Suppressor macrophage treated with lipopolysaccharide for 4 hours (primary cell): ENCODE measurements around the gene TEAD1.

Experiments
- DNase-seq: peaks from one replicate; pipeline ENCODE4 v3.0.0-alpha.2; 2020

The TEAD1 gene

DNA sequence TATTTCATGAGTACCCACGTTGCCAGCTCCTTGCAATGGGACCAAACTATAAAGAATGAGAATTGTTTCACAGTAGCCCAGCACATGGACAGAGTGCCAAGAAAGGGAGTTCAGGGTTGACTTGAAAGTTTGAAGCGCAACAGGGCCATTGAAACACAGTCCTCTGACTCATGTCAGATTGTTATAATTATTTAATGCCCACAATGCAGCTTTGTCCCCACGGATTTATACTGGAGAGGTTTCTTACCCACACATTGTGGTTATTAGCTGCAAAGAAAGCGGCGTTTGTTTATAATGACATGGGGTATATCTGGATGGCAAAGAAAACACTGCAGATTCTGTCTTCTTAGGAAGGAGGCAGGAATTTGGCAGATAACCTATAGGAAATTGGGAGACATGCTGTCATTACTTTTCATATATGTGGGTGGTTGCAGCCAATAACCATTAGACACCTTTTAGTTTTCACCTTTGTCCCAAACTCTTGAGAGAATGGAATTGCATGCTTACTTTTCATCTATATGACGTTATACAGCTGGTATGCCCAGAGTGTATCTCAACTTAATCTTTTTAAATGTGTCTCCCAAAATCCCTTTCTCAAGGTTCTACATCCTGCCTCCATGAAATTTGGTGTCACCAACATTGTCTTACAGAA, 143.6 kb downstream of the TEAD1 start:
- no peak for DNase-seq

DNA sequence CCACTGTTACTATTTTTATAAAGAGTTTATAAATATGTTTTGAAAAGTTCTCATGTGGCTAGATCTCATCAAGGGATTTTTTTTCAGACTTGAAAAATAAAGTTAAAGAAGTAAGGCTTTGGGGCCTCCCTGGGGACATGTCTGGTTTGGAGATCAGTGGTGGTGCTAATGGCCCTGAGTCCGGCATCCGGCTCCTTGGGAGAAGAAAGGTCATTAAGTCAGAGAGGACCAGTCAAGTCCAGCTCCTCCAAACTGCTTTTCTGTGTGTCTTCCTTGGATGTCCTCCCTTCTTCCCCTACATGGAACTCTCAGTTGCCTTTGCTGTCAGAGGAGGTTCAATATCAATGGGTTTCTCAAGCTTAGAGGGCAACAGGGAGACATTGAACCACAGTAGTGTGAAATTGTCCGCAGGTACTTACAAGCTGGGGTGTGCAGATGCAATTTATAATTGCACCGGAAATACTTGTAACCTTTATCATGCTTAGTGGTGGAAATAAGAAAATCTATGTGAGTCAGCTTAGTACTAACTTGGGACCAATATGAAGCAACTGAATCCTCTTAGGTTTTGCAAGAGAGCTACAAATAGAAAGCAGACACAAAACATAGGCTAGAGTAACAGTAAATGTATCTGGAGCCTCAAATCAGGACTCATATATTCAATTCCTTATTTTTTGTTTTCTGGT, 144.3 kb downstream of the TEAD1 start:
- DNase-seq: no peak

DNA sequence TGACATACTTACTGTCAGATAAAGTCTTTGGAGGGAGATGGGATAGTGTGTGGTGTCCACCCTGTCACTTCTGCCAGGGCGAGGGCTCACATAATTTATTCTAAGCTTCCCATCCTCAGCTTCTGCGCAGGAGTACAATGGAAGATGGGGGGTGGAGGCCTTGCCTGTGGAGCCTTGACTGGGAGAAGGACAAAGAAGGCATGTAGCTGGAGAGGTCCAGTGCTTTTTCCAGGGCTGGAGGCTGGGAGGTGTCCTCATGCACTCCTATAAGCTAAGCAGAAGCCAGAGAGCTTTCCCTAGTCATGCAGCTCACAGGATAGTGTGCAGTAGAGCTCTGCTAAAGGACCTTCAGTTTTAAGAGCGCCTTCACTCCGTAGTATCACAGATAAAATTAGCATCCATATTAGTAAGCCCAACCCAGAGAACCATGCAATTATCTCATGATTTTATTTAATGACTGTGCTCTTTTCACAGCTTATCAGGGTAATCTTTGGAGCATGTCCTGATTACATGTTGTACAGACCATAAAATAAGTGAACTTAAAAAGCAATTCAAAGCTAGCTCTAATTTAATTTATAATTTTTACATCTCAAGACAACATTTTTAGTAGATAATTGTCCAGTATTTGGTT, 148.3 kb downstream of the TEAD1 start:
- no peak for DNase-seq

DNA sequence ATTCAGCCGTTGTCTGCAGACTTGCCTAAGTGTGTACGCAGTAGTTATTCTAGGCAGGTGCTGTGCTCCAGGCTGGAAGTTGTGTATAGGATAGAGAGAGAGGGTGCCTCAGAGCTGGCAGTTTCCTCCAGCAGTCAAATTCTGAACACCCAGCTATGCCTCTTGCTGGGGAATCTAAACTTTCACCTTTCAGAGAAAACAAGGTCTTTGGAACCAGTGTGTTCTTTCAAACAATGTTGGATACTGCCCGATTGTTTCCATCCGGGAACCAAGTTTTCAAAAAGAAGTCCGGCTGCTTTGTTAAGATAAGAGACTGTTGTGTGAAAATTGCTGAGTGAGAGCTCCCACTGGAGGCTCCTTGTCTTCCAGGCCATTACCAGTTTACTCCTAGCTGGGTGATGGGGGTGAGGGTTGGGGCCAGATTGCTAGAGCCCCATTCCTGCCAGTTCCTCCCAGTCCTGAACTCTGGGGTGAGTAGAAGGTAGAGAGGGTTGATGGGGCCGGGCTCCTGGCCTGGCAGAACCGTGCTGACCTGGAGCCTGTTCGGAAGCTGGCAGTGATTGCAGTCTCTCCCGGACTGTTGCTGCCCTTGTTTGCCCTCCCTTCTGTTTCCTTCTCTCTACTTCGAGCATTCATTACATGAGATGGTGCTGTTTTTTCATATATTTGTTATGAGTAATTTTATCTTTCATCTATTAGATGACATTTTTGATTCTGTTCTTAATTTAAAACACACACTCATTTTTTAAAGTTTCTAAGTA, 150.2 kb downstream of the TEAD1 start:
- DNase-seq: no peak

DNA sequence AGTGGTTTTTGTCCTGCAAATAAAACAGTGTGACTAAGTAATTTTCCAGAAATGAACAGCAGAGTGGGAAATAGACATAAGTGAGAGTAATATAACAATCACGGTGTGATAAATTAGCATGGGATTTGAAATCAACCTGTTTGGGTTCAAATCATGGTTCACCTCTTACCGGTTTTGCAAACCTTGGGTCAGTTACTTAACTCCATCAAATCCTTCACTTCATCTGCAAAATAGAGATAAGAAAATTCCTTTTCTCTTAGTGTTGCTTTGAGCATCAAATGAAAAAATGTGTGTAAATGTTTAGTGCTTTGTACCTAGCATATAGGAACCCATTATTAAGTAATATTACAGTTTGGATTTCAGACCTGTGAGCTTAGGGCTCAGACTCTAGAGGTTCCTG, 152.2 kb downstream of the TEAD1 start:
- DNase-seq: no peak

DNA sequence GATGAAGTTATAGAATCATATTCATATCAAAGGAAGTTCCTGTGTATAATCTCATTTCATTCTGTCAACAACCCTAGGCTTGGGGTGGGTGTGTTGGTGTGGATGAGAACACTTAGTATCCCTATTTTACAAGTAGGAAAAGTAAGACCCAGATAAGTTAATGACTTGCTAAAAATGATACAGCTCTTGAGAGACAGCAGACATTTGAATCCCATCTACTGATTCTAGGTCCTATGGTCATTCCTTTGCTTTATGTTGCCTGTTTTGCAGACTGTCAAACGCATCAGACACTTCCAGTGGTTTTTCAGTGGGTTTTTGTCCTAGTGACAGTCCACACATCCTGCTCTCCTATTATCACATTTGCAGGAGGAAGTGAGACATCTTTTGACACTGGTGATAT, 153.1 kb downstream of the TEAD1 start:
- no peak for DNase-seq

DNA sequence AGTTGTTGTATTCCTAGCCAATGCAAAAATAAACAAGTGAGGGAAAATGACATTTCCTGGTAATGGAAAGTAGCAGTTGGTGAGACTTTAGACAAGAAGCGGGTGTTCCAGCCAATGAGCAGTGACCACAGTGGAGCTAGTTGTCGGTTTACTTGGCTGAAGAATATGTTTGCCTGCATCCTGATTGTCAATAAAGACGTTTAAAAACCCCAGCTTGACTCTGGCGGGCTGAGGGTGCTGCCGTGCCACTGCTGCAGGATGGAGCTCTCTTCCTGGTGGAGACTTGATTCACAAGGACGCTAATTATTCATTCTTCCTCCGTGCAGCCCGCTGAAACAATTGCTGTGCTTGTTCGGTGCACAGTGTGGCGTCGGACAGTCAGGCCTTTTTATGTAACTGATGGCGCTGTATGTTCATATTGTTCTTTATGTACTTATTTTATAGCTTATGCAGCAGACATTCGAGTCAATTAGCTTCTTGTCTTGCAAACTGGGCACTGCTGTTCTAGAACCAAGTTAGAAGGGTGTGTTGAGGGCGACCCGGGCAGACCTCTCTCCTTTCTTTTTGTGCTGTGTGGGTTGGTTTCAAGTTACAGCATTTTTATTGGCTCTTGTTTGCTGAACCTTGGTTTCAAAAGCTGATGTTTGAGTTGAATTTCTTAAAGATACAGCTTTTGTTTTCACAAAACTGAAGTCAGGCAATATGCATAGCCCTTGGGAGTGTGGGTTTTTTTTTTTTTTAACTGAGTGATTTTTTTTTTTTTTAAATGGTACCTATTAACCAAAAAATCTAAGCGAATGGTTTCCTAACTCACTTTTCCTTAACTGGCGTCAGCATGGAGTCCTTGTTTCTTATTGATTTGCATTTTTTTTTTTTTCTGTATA, 153.9 kb downstream of the TEAD1 start:
- DNase-seq: no peak

DNA sequence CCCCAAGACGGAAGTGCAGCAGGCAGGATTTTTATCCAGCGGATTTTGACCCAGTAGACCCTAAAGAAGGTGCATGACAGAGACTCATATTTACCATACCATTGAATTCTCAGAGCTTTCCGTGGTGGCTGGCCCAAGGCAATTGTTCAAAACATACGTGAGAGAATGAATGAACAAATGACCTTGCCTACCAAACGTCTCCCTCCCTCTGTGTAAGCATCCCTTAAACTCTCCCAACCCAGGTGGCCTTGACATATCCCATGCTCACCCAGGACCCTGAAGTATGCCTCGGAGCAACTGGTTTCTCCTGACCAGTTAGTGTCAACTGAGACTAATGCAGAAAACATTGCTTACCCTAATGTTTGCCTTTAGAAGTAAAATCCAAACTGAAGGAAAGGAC, 154.9 kb downstream of the TEAD1 start:
- DNase-seq: no peak

DNA sequence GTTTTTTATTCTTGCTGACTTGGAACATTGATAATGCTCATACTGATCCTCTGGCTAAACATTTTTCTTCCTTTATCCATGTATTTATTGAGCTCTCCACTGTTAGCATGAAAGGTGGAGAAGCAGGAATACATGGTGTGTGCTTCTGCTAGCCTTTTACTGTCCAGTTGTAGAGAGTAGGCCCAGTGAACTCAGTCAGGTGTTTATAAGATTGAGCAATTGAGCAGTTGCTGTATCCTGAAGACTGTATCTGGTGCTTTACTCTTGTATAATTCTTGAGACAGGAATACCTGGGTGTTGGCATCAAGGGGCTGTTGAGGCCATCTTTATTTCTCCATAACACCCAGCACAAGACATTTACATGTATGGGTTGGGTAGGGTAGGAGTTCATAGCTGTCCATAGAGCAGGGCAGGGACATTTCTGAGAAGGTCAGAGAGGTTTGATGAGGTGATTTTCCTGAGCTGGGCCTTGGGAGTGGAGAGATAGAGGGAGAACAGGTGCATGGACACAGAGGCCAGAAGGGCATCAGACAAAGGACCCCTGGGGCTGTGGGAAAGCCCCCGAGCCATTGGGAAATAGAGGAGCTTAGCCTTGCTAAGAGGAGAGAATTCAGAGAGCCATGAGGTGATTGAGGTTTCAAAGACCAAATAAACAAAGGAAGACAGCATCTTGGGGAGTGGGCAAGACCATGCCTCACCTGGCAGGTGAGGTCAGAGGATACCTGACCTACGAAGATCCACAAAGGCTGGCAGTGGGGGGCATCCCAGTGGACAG, 155.5 kb downstream of the TEAD1 start:
- no peak for DNase-seq

DNA sequence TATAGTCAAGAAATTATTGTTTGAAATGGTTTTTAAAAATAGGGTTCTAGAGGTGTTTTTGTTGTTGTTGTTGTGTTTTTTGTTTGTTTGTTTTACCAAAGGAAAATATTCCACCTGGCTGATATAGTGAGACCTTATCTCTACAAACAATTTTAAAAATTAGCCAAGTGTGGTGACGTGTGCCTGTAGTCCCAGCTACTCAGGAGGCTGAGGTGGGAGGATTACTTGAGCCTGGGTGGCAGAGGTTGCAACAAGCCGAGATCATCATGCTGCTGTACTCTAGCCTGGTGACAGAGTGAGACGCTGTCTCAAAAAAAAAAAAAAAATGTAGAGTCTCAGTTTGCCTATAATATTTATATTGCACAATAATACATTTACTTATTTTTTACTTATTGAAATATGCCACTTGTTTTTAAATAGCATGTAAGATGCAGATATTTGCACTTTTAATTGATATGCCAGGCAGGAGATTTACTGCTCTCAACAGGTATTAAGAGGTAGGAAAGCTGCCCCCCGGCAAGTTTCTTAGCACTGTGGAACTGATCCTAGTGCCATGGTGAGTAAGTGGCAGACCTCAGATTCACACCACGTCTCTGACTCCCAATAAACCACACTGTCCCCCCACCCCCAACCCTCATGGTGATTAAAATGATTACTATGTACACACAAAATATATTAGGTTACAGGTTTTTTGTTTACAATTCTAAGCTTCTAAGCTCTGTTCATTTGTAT, 157.4 kb downstream of the TEAD1 start:
- no peak for DNase-seq

DNA sequence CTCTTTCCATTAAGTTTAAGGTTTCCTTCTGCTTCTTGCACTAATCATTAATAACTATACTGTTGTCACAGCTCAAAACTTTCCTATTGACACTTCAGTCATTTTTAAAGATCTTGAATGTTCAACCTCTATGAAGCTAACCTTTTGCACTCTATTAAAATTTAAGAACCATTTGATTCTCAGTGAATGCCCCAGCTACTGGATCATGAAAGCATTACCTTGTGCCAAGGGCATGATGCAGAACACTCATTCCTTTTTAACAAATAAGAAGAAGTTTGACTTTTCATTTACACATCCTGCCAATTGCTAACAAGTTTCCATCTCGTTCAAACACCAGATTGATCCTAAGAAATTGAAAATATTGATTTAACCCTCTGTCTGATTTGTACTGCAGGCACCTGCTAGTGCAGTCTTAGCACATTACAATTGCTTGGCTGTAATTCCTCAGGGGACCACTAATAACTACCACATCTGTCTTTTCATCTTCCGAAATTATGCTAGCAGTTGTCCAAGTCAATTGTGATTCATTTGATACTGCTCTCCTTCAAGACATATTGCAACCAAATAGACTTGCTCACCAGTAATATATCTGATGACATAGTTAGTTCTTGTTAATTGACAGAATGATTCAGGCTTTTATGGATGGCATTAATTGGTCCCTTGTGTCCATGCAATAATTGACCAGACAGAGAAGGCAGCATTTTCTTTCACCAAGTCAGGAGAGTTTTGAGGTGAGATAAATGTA, 158.4 kb downstream of the TEAD1 start:
- DNase-seq: no peak

DNA sequence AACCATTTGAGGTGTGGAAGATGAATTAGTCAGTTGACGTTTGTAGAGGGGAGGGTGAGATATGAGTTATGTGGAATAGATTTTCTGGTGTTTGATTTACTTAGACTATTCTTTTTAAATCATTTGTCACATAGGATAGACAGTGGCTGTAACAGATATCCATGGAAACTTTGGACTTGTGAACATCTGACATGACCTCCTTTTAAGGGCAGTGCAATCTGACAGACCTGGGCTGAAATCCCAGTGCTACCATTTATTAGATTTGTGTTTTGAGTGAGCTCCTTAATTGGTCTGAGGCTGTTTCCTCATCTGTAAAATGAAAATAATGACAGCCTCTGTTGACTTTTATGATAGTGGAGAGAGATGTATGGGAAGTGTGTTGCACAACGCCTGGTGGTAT, 159.9 kb downstream of the TEAD1 start:
- DNase-seq: no peak

DNA sequence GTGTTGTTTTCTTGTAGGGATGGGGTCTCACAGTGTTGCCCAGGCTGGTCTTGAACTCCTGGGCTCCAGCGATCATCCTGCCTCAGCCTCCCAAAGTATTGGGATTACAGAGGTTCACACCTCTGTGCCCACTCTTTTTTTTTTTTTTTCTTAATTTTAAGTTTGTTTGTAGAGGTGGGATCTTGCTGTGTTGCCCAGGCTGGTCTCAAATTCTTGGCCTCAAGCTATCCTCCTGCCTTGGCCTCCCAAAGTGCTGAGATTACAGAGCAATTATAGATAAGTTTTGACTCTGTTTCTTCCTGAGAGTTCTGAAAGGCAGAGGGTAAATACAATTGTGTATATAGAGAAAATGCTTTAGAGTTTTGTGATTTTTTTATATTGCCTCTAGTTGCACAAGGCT, 160.4 kb downstream of the TEAD1 start:
- no peak for DNase-seq

DNA sequence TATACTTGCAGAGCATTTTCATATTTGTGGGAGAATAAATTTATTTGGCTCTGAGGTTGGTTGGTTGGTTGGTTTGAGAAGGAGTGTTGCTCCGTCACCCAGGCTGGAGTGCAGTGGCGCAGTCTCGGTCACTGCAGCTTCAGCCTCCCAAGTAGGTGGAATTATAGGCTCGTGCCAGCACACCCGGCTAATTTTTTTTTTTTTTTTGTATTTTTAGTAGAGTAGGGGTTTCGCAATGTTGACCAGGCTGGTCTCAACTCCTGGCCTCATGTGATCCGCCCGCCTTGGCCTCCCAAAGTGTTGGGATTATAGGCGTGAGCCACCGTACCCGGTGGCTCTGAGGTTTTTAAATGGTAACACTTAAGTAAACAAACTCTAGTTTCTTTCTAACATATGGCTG, 161.1 kb downstream of the TEAD1 start:
- no peak for DNase-seq

DNA sequence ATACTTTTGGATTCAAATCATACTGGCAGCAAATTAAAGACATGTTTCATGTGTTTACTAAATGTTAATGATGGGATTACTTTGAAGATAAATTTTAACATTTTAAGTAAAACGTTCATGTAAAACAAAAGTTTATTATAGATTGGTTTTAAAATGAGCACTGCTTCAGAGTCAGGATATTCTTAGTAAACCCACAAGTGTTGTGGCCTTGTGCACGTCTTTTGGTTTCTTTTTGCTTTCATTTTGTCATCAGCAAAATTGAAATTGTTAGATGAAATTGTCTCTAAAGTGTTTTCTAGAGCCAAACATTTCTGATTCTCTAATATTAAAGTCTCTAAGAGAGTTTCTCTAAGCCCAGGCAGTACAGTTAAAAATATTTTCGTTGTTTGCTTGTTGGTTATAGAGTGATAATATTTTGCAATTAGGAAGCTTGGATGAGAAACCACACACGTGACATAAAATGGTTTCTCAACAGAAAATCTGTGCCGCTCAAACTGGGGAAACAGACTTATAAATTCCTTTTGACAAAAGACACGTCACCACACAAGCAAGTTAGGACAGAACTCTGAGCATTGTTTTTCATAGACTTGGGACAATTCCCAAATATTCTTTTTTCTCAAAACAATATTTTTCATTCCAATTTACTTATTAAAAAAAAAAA, 164.4 kb downstream of the TEAD1 start:
- DNase-seq: no peak

DNA sequence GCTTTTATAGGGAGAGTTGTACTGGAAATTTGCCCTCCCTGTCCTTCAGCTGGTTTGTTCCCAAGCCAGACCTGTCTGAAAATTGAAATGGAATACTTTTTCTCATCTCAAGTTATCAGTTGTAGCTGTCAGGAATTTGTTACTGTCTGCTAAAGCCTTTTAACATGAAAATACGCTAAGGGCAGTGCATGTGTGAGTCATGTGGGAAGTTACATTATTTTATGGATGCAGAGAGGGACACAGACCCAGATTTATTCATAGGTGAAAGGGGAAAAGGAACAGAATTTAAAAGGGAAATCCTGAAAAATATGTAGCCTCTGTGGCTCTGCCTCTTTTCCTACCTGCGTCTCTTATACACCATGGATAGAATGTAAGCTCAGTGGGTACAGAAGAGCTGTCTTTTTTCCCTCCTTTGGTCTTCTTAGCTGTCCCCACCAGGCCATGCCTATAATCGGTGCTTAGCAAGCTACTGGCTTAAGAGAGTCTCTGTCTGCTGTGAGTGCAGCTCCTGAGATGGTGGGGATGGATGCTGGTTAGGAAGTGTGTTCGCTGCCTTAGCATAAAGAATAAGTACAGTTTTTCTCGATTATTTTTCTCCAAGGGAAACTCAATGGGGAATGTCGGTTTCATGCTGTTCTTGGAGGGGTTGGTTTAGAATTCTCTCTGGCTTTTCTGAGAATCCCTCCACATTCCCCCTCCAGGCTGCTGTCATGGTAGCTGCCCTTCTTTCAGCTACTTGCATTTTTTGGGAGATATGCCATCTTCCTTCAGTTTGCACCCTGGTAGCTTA, 166.8 kb downstream of the TEAD1 start:
- DNase-seq: no peak

DNA sequence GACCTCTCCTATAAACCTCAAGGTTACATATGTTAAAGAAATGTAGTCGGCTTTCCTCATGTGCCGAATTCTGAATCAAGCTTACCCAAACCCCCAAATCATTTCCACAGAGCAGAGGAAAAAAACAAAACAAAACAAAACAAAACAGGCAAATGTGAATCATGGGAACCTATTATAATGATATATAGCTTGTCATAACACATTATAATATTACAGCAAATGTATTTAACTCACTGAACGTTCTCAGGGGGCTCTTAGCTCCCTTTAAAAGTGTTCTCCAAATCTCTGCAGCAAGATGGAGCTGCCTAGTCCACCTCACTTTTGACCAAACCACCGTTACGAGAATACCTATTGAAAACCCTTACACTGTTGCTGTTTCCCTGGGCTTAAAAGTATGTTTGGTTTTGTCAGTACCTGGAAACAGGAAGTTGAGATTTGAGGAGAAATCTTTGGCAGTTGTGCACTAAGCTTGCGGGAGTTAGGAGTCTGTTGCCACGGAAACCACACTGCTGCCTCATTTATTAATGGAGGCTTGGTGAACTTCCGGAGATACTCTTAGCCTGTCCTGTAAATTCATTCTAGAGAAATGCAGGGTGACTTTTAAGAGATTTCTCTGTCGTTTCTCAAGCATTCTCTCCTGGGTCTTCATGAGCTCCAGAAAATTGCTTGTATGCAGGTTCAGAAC, 167.9 kb downstream of the TEAD1 start:
- DNase-seq: no peak

DNA sequence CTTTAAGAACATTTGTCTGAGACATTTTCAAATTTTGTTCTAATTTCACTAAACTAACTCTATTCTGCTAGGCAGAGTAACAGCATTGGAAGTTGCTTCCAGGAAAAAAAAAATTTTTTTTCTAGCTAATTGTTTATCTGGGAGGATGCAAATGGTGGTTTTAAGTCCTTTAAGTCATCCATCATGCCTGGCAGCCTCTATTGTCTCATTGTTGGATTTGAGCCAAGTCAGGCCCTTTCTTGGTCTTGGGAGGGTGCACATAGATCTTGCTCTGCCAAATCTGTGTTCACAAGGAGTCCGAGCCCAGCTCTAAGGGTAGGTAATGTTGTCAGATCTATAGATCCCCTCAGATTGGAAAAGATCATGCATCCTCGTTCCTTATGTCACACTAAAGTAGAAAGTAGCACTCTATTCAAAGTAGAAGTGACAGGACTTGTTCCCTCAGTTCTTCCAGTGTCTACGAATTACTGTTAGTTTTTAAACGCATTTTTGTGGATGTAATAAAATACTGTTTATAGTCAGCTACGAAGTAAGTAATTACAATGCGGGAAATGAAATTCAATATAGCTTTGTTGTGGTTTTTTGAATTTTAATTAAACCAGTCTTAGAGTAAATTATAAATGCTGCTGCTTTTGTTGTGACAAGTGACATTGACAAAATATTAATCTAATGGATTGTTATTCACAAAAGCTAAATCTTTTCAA, 168.9 kb downstream of the TEAD1 start:
- no peak for DNase-seq
